Ectodermal cell (in vitro differentiated cells): ENCODE results near the gene LMCD1.
"Not testable (repeated sequence)": the region's sequence is repeated elsewhere in the genome, so short reads cannot be mapped to it uniquely, and the experiment has no call there.

Experiments
- H3K27ac ChIP-seq: 2 replicates; pipeline ENCODE4 v1.7.0; 2013; ENCODE audit warnings: mild to moderate bottlenecking, low read depth, low read length; ENCODE audit not compliant: insufficient read depth, poor library complexity, severe bottlenecking
- H3K27me3 ChIP-seq: 2 replicates; pipeline ENCODE4 v1.7.0; 2013; ENCODE audit warnings: mild to moderate bottlenecking, low read length; ENCODE audit not compliant: insufficient read depth, control insufficient read depth, poor library complexity, severe bottlenecking
- H3K36me3 ChIP-seq: one replicate; pipeline ENCODE4 v1.7.0; 2013; ENCODE audit warnings: low read length; ENCODE audit not compliant: control insufficient read depth, insufficient read depth
- H3K4me1 ChIP-seq: one replicate; pipeline ENCODE4 v1.7.0; 2013; ENCODE audit warnings: low read length; ENCODE audit not compliant: control insufficient read depth, insufficient read depth
- H3K4me3 ChIP-seq: 2 replicates; pipeline ENCODE4 v1.7.0; 2013; ENCODE audit warnings: low read depth, low read length, control low read depth; ENCODE audit not compliant: insufficient read depth
- H3K9me3 ChIP-seq: 2 replicates; pipeline ENCODE4 v1.7.0; 2013; ENCODE audit warnings: mild to moderate bottlenecking, low read length, moderate library complexity; ENCODE audit not compliant: control insufficient read depth
- WGBS, 2 experiments: methylation state at CpG; one replicate each; pipeline ENCODE4 v1.1.7; 2013; ENCODE audit warnings: missing lambda C conversion rate in 2 of 2; 5-methylcytosine and 5-hydroxymethylcytosine counted together

LMCD1 gene

DNA sequence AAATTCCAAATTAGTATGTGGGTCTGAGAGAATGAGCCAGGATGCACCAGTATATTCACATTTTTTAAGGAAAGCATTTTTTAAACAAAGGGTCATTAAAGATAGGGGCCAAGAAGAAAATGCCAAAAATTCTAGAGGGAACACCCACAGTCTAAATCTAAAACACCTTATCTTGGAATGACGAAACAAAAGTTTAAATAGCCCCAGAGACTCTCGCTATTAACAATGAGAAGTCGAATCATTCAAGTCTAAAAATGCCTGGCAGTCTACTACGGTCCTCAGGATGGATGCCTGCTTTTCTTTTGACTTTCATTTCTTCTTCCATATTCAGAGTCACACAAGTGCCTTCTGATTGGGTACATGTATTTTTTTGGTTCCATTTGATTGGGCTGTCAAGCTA, 76.7 kb downstream of the LMCD1 start:
- no peaks in the 10 kb centered on the region for H3K36me3 ChIP-seq
- no peaks in the 10 kb centered on the region for H3K4me1 ChIP-seq
- WGBS, 2 experiments = 92 to 95% methylated on average over 4 of the region's 4 CpGs
- no peak overlapping the region for H3K27ac ChIP-seq
- H3K9me3 ChIP-seq = no peaks in the 10 kb centered on the region
- no peaks in the 10 kb centered on the region for H3K27me3 ChIP-seq
- H3K4me3 ChIP-seq = no peak overlapping the region

DNA sequence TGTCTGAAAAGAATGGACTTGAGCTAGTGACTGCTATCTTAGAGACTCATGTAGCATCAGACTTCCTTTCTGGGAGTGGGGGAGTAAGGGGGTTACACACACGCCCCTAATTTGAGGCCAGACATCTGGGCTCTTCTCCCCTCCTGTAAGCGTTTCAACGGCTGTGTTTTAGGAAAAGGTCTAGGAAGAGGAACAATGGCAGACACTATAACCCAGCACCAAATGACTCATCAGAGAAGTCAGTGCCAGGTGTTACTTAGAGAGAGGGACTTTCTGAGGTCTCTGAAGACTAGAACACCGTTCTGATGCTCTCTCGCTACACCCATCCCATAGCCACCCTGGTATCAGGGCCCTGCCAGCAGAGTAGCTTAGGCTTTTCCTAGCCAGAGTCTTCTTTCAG, 77.5 kb downstream of the LMCD1 start:
- Histone ChIP-seq H3K36me3 (no peaks in the 10 kb centered on the region), H3K4me3 (no peak overlapping the region), H3K4me1 (no peaks in the 10 kb centered on the region), H3K9me3 (no peaks in the 10 kb centered on the region), H3K27me3 (no peaks in the 10 kb centered on the region), H3K27ac (no peak overlapping the region)
- WGBS, 2 experiments = 70 to 83% methylated on average over 5 of the region's 5 CpGs

DNA sequence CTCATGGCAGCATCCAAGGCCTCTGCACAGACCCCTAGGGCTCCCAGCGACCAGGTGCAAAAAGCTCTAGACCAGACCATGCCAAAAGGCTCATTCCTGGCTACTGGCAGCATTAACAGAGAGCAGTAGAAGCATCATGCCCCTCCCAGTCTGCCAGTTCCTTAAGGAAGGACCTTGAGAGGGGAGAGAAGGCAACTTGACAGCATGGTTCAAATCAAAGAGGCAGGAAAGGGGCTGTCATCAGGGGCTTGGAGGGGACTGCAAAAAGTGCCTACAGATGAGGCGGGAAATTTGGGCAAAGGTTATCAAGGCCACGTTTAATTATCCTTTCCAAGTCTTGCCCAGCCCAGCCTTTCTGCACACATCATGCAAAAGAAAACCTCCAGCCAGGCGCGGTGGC, 78.3 kb downstream of the LMCD1 start:
- no peak overlapping the region for H3K4me3 ChIP-seq
- H3K27me3 ChIP-seq = no peaks in the 10 kb centered on the region
- H3K9me3 ChIP-seq = no peaks in the 10 kb centered on the region
- 84 to 92% methylated on average over 5 of the region's 5 CpGs for WGBS, 2 experiments
- no peaks in the 10 kb centered on the region for H3K36me3 ChIP-seq
- no peak overlapping the region for H3K27ac ChIP-seq
- H3K4me1 ChIP-seq = no peaks in the 10 kb centered on the region

DNA sequence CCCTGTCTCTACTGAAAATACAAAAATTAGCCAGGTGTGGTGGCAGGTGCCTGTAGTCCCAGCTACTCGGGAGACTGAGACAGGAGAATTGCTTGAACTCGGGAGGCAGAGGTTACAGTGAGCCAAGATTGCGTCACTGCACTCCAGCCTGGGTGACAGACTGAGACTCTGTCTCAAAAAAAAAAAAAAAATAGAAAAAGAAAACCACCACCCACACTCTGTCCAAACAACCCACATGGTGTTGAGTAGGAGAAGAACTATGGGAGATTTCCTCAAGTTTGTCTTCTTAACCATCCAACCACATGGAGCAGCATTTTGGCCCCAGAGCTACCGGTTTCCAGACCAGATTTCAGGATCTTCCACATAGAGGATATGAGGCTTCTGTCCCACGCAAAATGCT, 78.8 kb downstream of the LMCD1 start:
- H3K9me3 ChIP-seq, H3K27ac ChIP-seq: not testable (repeated sequence)
- 84 to 87% methylated on average over 5 of the region's 5 CpGs for WGBS, 2 experiments

DNA sequence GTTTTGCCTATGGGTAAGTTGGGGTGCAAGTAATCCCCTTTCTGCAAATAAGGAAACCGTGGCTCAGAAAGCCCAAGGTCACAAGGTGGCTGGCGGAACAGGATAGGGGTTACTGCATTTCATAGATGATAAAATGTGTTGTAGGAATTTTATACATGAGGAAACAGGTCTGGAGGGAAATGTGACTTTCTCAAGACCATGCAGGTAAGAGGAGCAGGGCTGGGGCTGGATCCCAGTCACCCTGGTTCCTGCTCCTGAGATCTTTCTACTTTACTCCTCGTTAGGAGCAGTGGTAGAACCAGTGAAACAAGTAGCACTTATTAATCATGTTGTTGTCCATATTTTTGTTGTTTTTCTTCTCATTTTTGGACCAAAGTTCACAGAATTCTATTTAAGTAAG, 79.8 kb downstream of the LMCD1 start:
- no peak overlapping the region for H3K4me3 ChIP-seq
- H3K27ac ChIP-seq = no peak overlapping the region
- 92 to 98% methylated on average over 3 of the region's 3 CpGs for WGBS, 2 experiments
- no peaks in the 10 kb centered on the region for H3K27me3 ChIP-seq
- no peaks in the 10 kb centered on the region for H3K9me3 ChIP-seq
- no peaks in the 10 kb centered on the region for H3K36me3 ChIP-seq
- H3K4me1 ChIP-seq = no peaks in the 10 kb centered on the region

More for the DNA sequence above, 78.8 kb downstream of the LMCD1 start:
- not testable (repeated sequence) for H3K4me3 ChIP-seq, H3K4me1 ChIP-seq, H3K27me3 ChIP-seq, H3K36me3 ChIP-seq

DNA sequence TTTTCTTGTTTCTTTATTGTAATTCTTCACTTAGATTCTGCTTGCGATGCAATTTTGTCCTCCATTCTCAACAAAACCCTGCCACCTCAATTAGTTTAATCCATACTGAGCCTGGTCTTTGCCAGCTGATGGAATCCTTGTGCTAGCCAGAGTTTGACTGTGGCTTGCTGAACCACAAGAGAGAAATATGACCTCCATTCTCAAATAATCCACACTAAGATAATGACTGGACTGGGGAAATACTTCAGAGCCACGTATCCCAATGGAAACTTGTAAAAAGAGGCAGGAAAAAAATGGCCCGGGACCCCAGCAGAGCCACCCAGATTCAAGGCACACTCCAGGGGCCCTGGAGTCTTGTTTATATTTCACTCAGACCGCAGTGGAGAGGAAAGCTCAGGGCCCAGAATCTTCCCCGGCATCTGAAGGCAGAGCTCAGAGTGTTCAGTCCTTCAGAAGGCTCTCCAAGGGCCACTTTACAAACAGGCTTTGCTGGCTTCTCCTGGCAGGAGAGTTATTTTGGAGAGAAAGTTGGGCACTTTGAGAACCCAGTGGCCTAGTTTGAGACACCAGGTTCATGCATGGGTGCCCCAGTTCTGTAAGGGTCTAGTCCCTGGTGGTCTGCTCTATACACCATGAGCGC, 80.3 kb downstream of the LMCD1 start:
- no peaks in the 10 kb centered on the region for H3K9me3 ChIP-seq
- H3K36me3 ChIP-seq = no peaks in the 10 kb centered on the region
- no peak overlapping the region for H3K27ac ChIP-seq
- no peak overlapping the region for H3K4me3 ChIP-seq
- no peaks in the 10 kb centered on the region for H3K27me3 ChIP-seq
- H3K4me1 ChIP-seq = no peaks in the 10 kb centered on the region
- WGBS, 2 experiments = 94 to 95% methylated on average over 6 of the region's 6 CpGs

DNA sequence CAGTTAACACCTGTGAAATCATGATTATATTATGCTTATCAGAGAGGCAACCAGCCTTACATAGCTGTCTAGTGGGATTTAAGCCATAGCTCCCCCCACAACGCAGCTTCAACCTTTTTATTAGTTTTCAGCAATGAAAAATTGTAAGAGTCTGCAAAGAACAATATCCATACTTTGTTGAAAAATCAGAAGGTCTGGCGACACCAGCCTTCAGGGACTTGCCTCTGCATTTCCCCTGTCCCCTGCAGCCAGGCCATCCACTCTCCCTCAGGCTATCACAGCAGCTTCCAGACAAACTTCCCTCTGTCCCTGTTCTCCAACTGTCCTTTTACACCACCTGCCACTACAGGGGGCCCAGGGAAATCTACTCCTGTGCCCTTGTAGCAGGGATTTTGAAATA, 83.0 kb downstream of the LMCD1 start:
- no peak overlapping the region for H3K27ac ChIP-seq
- H3K9me3 ChIP-seq = no peaks in the 10 kb centered on the region
- H3K27me3 ChIP-seq = no peaks in the 10 kb centered on the region
- no peak overlapping the region for H3K4me3 ChIP-seq
- H3K4me1 ChIP-seq = no peaks in the 10 kb centered on the region
- H3K36me3 ChIP-seq = no peaks in the 10 kb centered on the region
- whole genome bisulfite sequencing, 2 experiments = 92 to 95% methylated on average over 2 of the region's 2 CpGs

DNA sequence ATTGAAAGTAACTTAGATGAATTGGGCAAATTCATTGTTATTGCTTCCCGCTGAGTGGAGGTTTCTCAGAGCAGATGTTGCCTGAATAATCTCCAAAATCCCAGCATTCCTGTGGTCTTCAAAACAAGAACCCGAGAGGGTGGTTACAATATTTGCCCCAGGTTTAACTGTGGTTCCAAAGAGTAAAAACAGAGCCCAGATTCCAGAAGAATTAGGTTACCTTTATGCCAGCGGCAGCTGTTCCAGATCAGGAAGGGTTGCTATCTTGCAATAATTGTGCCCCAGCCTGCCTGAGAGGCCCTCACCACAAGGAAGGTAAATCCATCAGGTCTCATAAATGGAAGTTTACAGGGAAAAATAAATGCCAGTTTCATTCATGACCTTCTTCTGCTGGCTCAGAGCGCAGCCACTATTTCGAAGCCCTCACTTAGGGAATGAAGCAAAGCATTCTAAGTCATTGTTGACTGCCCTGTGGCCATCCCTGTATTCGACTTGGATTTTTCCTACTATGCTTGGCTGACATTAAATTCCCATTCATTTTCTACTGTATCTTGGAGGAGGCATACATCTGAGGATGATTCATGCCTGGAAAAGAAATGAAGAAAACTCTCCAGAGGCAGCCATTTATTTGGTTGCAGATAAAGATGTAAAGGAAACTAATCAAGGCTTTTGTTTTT, 88.4 kb downstream of the LMCD1 start:
- no peak overlapping the region for H3K4me3 ChIP-seq
- H3K27me3 ChIP-seq = no peaks in the 10 kb centered on the region
- no peak overlapping the region for H3K27ac ChIP-seq
- no peaks in the 10 kb centered on the region for H3K9me3 ChIP-seq
- H3K36me3 ChIP-seq = no peaks in the 10 kb centered on the region
- WGBS, 2 experiments = 91 to 95% methylated on average over 6 of the region's 6 CpGs
- H3K4me1 ChIP-seq = no peaks in the 10 kb centered on the region

DNA sequence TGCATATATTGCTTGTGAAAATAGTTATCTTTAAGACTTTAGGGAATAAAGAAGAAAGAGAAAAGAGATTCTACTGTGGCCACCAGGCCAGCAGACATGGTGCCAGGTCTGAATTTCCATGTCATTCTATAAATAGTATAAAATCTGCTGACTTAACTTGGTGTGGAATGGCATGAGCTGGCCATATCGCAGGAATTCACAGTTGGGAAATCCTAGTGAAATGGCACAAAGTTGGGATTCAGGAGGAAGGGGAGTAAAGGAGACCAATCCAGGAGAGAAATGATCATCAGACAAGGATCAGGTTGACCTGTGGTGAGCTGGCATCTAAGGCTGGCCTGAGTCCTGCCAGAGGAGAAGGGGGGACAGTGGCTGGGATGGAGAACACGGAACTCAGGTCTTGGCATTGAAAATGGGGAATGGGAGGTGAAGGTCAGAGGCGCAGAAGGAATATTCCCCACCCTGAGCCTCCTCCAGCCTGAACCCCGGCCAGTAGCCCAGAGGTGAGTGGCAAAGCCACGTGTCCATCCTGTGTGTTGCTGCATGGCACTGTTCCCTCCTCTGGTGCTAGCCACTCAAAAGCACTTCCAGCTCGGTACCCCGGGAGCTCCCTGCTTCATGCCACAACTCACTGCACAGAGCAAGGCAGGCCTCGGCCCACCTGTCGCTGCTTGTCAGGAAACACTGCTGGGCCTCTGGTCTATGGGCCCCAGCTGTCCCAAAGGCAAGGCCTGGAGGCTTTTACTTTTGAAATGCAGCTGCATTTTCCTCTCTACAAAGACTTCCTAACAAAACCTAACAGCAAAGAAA, 91.6 kb downstream of the LMCD1 start:
- WGBS, 2 experiments = 82 to 83% methylated on average over 9 of the region's 9 CpGs
- Histone ChIP-seq H3K4me1 (no peaks in the 10 kb centered on the region), H3K27ac (no peak overlapping the region), H3K36me3 (no peaks in the 10 kb centered on the region), H3K27me3 (no peaks in the 10 kb centered on the region), H3K4me3 (no peak overlapping the region), H3K9me3 (no peaks in the 10 kb centered on the region)

DNA sequence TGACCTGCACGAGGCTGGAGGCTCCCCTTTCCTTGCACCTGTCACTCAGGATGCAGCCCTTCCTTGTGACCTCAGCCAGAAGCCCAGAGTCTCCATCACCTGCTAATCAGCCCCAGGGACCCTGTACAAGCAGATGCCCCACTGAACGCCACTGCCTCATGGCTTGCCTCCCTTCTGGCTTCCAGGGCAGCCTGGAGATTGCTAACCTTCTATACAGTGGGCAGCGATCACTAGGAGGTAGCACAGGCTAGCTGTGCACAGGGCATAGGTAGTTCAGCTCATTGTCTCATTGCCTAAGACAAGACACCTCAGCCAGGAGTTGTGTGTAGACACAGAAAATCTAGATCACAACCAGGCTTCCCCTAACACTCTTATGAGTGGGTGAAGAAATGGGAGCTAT, 93.6 kb downstream of the LMCD1 start:
- WGBS, 2 experiments = 73% methylated on average over 3 of the region's 3 CpGs
- Histone ChIP-seq H3K4me1 (no peaks in the 10 kb centered on the region), H3K4me3 (no peak overlapping the region), H3K27me3 (no peaks in the 10 kb centered on the region), H3K27ac (no peak overlapping the region), H3K9me3 (no peaks in the 10 kb centered on the region), H3K36me3 (no peaks in the 10 kb centered on the region)
